H9 (cell line): ENCODE data around the gene ZNF451. TPM values are rescaled to one million over a fixed set of nuclear protein-coding genes. Genes with fewer than 3 reads are reported as not detected.

Experiments used
- DNase-seq: peaks from one replicate; pipeline ENCODE4 v3.0.0-alpha.2; 2017
- H2AFZ ChIP-seq: one replicate; pipeline ENCODE4 v1.6.1; 2013; ENCODE audit warnings: mild to moderate bottlenecking, low read length, control low read depth, moderate library complexity
- H2AK5ac ChIP-seq: 2 replicates; pipeline ENCODE4 v1.6.1; 2013; ENCODE audit warnings: low read length, control low read depth, mixed read lengths; ENCODE audit not compliant: insufficient read length
- H2BK120ac ChIP-seq: one replicate; pipeline ENCODE4 v1.6.1; 2013; ENCODE audit warnings: low read depth, mild to moderate bottlenecking, low read length, control low read depth, inconsistent platforms; ENCODE audit not compliant: poor library complexity, severe bottlenecking
- H2BK12ac ChIP-seq: 2 replicates; pipeline ENCODE4 v1.6.1; 2013; ENCODE audit warnings: low read length, control low read depth, mixed read lengths, low read depth; ENCODE audit not compliant: insufficient read length
- H2BK15ac ChIP-seq: 2 replicates; pipeline ENCODE4 v1.6.1; 2013; ENCODE audit warnings: low read depth, low read length, control low read depth
- H2BK20ac ChIP-seq: one replicate; pipeline ENCODE4 v1.6.1; 2013; ENCODE audit warnings: low read depth, mild to moderate bottlenecking, low read length, control low read depth, inconsistent platforms; ENCODE audit not compliant: poor library complexity, severe bottlenecking
- H2BK5ac ChIP-seq: 2 replicates; pipeline ENCODE4 v1.6.1; 2013; ENCODE audit warnings: low read length, control low read depth, mixed read lengths; ENCODE audit not compliant: insufficient read length
- H3K14ac ChIP-seq: 2 replicates; pipeline ENCODE4 v1.6.1; 2013; ENCODE audit warnings: low read length, control low read depth; ENCODE audit not compliant: insufficient read depth
- H3K18ac ChIP-seq: 2 replicates; pipeline ENCODE4 v1.6.1; 2013; ENCODE audit warnings: low read depth, mild to moderate bottlenecking, mixed read lengths, low read length, control low read depth; ENCODE audit not compliant: insufficient read length
- H3K23ac ChIP-seq: 2 replicates; pipeline ENCODE4 v1.6.1; 2013; ENCODE audit warnings: low read length, control low read depth, mixed read lengths, low read depth; ENCODE audit not compliant: insufficient read length
- H3K23me2 ChIP-seq: 2 replicates; pipeline ENCODE4 v1.6.1; 2013; ENCODE audit warnings: low read depth, mild to moderate bottlenecking, mixed read lengths, low read length, control low read depth; ENCODE audit not compliant: insufficient read length, poor library complexity, severe bottlenecking
- H3K27ac ChIP-seq: 2 replicates; pipeline ENCODE4 v1.5.1; 2013; ENCODE audit warnings: low read length, control low read depth, mixed read lengths, low read depth; ENCODE audit not compliant: insufficient read length
- H3K27me3 ChIP-seq: 2 replicates; pipeline ENCODE4 v1.6.1; 2013; ENCODE audit warnings: low read length, control low read depth, inconsistent platforms; ENCODE audit not compliant: insufficient read depth
- H3K4ac ChIP-seq: 2 replicates; pipeline ENCODE4 v1.6.1; 2013; ENCODE audit warnings: low read depth, mild to moderate bottlenecking, control low read depth, inconsistent platforms, low read length, moderate library complexity
- H3K4me1 ChIP-seq: 2 replicates; pipeline ENCODE4 v1.6.1; 2013; ENCODE audit warnings: low read length, control low read depth, inconsistent platforms; ENCODE audit not compliant: insufficient read depth
- H3K4me2 ChIP-seq: 2 replicates; pipeline ENCODE4 v1.6.1; 2013; ENCODE audit warnings: low read length, control low read depth, mixed read lengths; ENCODE audit not compliant: insufficient read length, insufficient read depth
- H3K56ac ChIP-seq: 2 replicates; pipeline ENCODE4 v1.6.1; 2013; ENCODE audit warnings: low read depth, mild to moderate bottlenecking, mixed read lengths, low read length, control low read depth; ENCODE audit not compliant: insufficient read length
- H3K79me1 ChIP-seq: 2 replicates; pipeline ENCODE4 v1.6.1; 2013; ENCODE audit warnings: low read depth, mild to moderate bottlenecking, moderate library complexity, low read length, control low read depth, inconsistent platforms; ENCODE audit not compliant: insufficient read depth, poor library complexity, severe bottlenecking
- H3K79me2 ChIP-seq: 2 replicates; pipeline ENCODE4 v1.6.1; 2013; ENCODE audit warnings: low read length, control low read depth, inconsistent platforms; ENCODE audit not compliant: insufficient read depth
- H3K9ac ChIP-seq: 2 replicates; pipeline ENCODE4 v1.6.1; 2013; ENCODE audit warnings: low read length, control low read depth, mixed read lengths; ENCODE audit not compliant: insufficient read length; ENCODE audit errors: extremely low read depth
- H3K9me3 ChIP-seq: one replicate; pipeline ENCODE4 v1.6.1; 2013; ENCODE audit warnings: low read depth, low read length, inconsistent platforms; ENCODE audit not compliant: control insufficient read depth
- H3T11ph ChIP-seq: one replicate; pipeline ENCODE4 v1.6.1; 2013; ENCODE audit warnings: mild to moderate bottlenecking, low read length, control low read depth, inconsistent platforms
- H4K20me1 ChIP-seq: one replicate; pipeline ENCODE4 v1.6.1; 2013; ENCODE audit not compliant: control insufficient read depth, insufficient read length, insufficient read depth
- H4K5ac ChIP-seq: 2 replicates; pipeline ENCODE4 v1.6.1; 2013; ENCODE audit warnings: low read depth, mild to moderate bottlenecking, mixed read lengths, low read length, control low read depth; ENCODE audit not compliant: insufficient read length
- H4K8ac ChIP-seq: replicated peaks from 2 replicates; pipeline ENCODE4 v1.6.1; 2013; ENCODE audit warnings: low read length, control low read depth, mixed read lengths, low read depth; ENCODE audit not compliant: insufficient read length
- H4K91ac ChIP-seq: 2 replicates; pipeline ENCODE4 v1.6.1; 2013; ENCODE audit warnings: low read depth, mild to moderate bottlenecking, moderate library complexity, mixed read lengths, low read length, control low read depth; ENCODE audit not compliant: insufficient read length
- H3K27ac Mint-ChIP-seq, 3 experiments: 2 replicates in 2 of 3; 3 replicates in 1 of 3; pipeline ENCODE4 v1.8.0; 2020 to 2021; ENCODE audit warnings: mixed read lengths in 3 of 3, mild to moderate bottlenecking in 1 of 3, moderate library complexity in 1 of 3
- H3K27me3 Mint-ChIP-seq: 2 replicates; pipeline ENCODE4 v1.8.0; 2021; ENCODE audit warnings: low read depth, mild to moderate bottlenecking, moderate library complexity, mixed read lengths
- H3K36me3 Mint-ChIP-seq, 3 experiments: 2 replicates in 2 of 3; 3 replicates in 1 of 3; pipeline ENCODE4 v1.8.0; 2020 to 2021; ENCODE audit warnings: low read depth in 3 of 3, mixed read lengths in 3 of 3; ENCODE audit not compliant: insufficient read depth in 1 of 3
- H3K4me1 Mint-ChIP-seq, 2 experiments: 2 replicates each; pipeline ENCODE4 v1.8.0; 2020; ENCODE audit warnings: mixed read lengths in 2 of 2
- H3K4me3 Mint-ChIP-seq, 2 experiments: 2 replicates in 1 of 2; 3 replicates in 1 of 2; pipeline ENCODE4 v1.8.0; 2020 to 2021; ENCODE audit warnings: mild to moderate bottlenecking in 2 of 2, mixed read lengths in 2 of 2, moderate library complexity in 1 of 2
- H3K9me3 Mint-ChIP-seq, 2 experiments: 2 replicates in 1 of 2; 3 replicates in 1 of 2; pipeline ENCODE4 v1.8.0; 2020; ENCODE audit warnings: mild to moderate bottlenecking in 2 of 2, mixed read lengths in 2 of 2, moderate library complexity in 1 of 2
- CTCF ChIP-seq: fragments of 200-600 bp; sonication (generic); conservative IDR thresholded peaks from 3 replicates; pipeline ENCODE4 v1.8.0; 2021; ENCODE audit warnings: antibody characterized with exemption, mild to moderate bottlenecking
- WGBS: extraction: QIAGEN DNeasy Blood & Tissue Kit; methylation state at CpG from one replicate; pipeline ENCODE4 v1.1.7; 2013; ENCODE audit warnings: missing lambda C conversion rate, low lambda C conversion rate, mixed read lengths; ENCODE audit not compliant: insufficient read length; ENCODE audit errors: extremely low coverage; 5-methylcytosine and 5-hydroxymethylcytosine counted together
- total RNA-seq: library from RNA; stranded (reverse); gene quantifications from 2 replicates; pipeline ENCODE4 v1.2.1, GENCODE V29; 2021

The ZNF451 gene
- total RNA-seq, 1 experiment from 2014 or later = 71.2 TPM

DNA sequence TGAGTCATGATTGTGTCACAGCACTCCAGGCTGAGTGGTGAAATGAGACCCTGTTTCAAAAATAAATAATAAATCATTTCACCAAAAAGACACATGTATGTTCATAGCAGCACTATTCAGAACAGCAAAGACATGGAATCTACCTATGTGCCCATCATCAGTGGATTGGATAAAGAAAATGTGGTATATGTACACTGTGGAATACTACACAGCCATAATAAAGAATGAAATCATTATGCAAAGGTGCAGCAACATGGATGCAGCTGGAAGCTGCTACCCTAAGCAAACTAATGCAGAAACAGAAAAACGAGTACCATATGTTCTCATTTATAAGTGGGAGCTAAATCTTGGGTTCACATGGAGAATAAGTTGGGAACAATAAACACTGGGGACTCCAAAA is 33.1 kb downstream of the ZNF451 start:
- Histone ChIP-seq H2BK20ac (no peak overlapping the region), H4K5ac (no peak overlapping the region), H3K9me3 (no peaks in the 10 kb centered on the region), H3K4ac (no peak overlapping the region), H2BK15ac (no peak overlapping the region), H3T11ph (no peak overlapping the region), H3K9ac (no peak overlapping the region), H2BK12ac (no peak overlapping the region), H2BK5ac (no peak overlapping the region), H4K20me1 (no peaks in the 10 kb centered on the region), H2BK120ac (no peak overlapping the region), H3K23me2 (no peaks in the 10 kb centered on the region), H3K79me2 (no peaks in the 10 kb centered on the region), H3K4me2 (no peak overlapping the region), H3K4me1 (no peaks in the 10 kb centered on the region), H3K27ac (no peak overlapping the region), H4K91ac (no peak overlapping the region), H2AK5ac (no peak overlapping the region), H3K27me3 (no peaks in the 10 kb centered on the region), H3K23ac (no peak overlapping the region), H3K18ac (no peak overlapping the region), H3K14ac (no peak overlapping the region), H3K56ac (no peak overlapping the region), H2AFZ (no peak overlapping the region), H3K79me1 (no peaks in the 10 kb centered on the region), H4K8ac (no peak overlapping the region)
- WGBS = no CpG with 5 or more reads among the region's 1 CpG
- Mint-ChIP-seq H3K27ac (no peak overlapping the region), H3K36me3 (peaks cover 18 to 24% (median 23%) of the 10 kb centered on the region in 3 experiments), H3K27me3 (no peaks in the 10 kb centered on the region), H3K4me3 (no peak overlapping the region), H3K4me1 (no peaks in the 10 kb centered on the region), H3K9me3 (peaks cover 5 to 6% of the 10 kb centered on the region in 2 experiments; a peak in 3 of 5 replicates)
- no peak for DNase-seq
- TF ChIP-seq CTCF = no peak
